Activated B cell treated with CpG ODN at 0.5 μM for 24 hours (primary cell): ENCODE measurements around the gene IGFALS. TPM values are rescaled to one million over a fixed set of nuclear protein-coding genes. Genes with fewer than 3 reads are reported as not detected.

Source experiments
- ATAC-seq: fragments of 200-7000 bp; cut with Tn5 transposase; one replicate; pipeline ENCODE4 v1.10.0; 2021; ENCODE audit warnings: low read depth, mild to moderate bottlenecking, moderate library complexity
- CTCF ChIA-PET: fragments of 350-600 bp; sonication (Branson Sonifier 250); formaldehyde crosslinking; loops from one replicate; lab custom pipeline; 2021; ENCODE audit warnings: antibody characterized with exemption; lab: Charles Lee
- POLR2A ChIA-PET: fragments of 350-600 bp; sonication (Branson Sonifier 250); formaldehyde crosslinking; loops from one replicate; lab custom pipeline; 2021; ENCODE audit warnings: antibody characterized with exemption; lab: Charles Lee
- DNase-seq: peaks from one replicate; pipeline ENCODE4 v3.0.0; 2022
- H3K27ac Mint-ChIP-seq: one replicate; pipeline ENCODE4 v1.8.0; 2020; ENCODE audit warnings: mixed read lengths
- H3K27me3 Mint-ChIP-seq: one replicate; pipeline ENCODE4 v1.8.0; 2021; ENCODE audit warnings: mixed read lengths
- H3K36me3 Mint-ChIP-seq: one replicate; pipeline ENCODE4 v1.8.0; 2021; ENCODE audit warnings: low read depth, mixed read lengths
- H3K4me1 Mint-ChIP-seq: one replicate; pipeline ENCODE4 v1.8.0; 2021; ENCODE audit warnings: mixed read lengths
- H3K4me3 Mint-ChIP-seq: one replicate; pipeline ENCODE4 v1.8.0; 2020; ENCODE audit warnings: mild to moderate bottlenecking, mixed read lengths
- H3K9me3 Mint-ChIP-seq: one replicate; pipeline ENCODE4 v1.8.0; 2020; ENCODE audit warnings: mixed read lengths
- CTCF ChIP-seq: fragments of 200-600 bp; IDR thresholded peaks from one replicate; pipeline ENCODE4 v1.8.0; 2022; ENCODE audit warnings: antibody characterized with exemption, mild to moderate bottlenecking
- intact Hi-C: fragments of 100-400 bp; cut with micrococcal nuclease; formaldehyde crosslinking; loops from one replicate; pipeline ENCODE4 v1.15.1; 2024
- total RNA-seq: library from RNA; stranded (reverse); gene quantifications from 2 replicates; pipeline ENCODE4 v1.2.3, GENCODE V29; 2022

IGFALS gene
- total RNA-seq, 1 donor from 2014 or later, result not detected

GRCh38 chr16:1745181-1745899 is 48.2 kb downstream of the IGFALS start:
- TF ChIP-seq CTCF, result no peak
- H3K36me3 Mint-ChIP-seq, result peaks cover 62% of the 10 kb centered on the region
- H3K9me3 Mint-ChIP-seq, result no peaks in the 10 kb centered on the region
- H3K4me1 Mint-ChIP-seq, result no peaks in the 10 kb centered on the region
- CTCF ChIA-PET, result no interaction called here
- no peak overlapping the region for H3K27ac Mint-ChIP-seq
- no peak for DNase-seq
- no peak for ATAC-seq
- H3K4me3 Mint-ChIP-seq, result no peak overlapping the region
- no peaks in the 10 kb centered on the region for H3K27me3 Mint-ChIP-seq
- intact Hi-C loops, result no loop called here
- POLR2A ChIA-PET, result no interaction called here

GRCh38 chr16:1744338-1744840 is 49.1 kb downstream of the IGFALS start:
- CTCF ChIA-PET, result no interaction called here
- POLR2A ChIA-PET, result no interaction called here
- Mint-ChIP-seq H3K9me3 (no peaks in the 10 kb centered on the region), H3K4me1 (no peaks in the 10 kb centered on the region), H3K27ac (no peak overlapping the region), H3K4me3 (no peak overlapping the region), H3K27me3 (no peaks in the 10 kb centered on the region), H3K36me3 (peaks cover 57% of the 10 kb centered on the region)
- ATAC-seq, result no peak
- intact Hi-C loops, result no loop called here
- no peak for TF ChIP-seq CTCF
- no peak for DNase-seq

GRCh38 chr16:1743376-1744337 is 49.8 kb downstream of the IGFALS start:
- Mint-ChIP-seq H3K4me3 (no peak overlapping the region), H3K9me3 (no peaks in the 10 kb centered on the region), H3K27ac (no peak overlapping the region), H3K4me1 (no peaks in the 10 kb centered on the region), H3K36me3 (peaks cover 49% of the 10 kb centered on the region), H3K27me3 (no peaks in the 10 kb centered on the region)
- TF ChIP-seq CTCF, result no peak
- DNase-seq (no peak), ATAC-seq (no peak)
- POLR2A ChIA-PET, result no interaction called here
- intact Hi-C loops, result no loop called here
- CTCF ChIA-PET, result no interaction called here

- Mint-ChIP-seq H3K27me3 (no peaks in the 10 kb centered on the region), H3K4me3 (no peak overlapping the region), H3K36me3 (peaks cover 30% of the 10 kb centered on the region), H3K27ac (no peak overlapping the region), H3K4me1 (no peaks in the 10 kb centered on the region), H3K9me3 (no peaks in the 10 kb centered on the region)
- TF ChIP-seq CTCF, result no peak
- ATAC-seq (no peak), DNase-seq (no peak)
- POLR2A ChIA-PET, result interaction anchor here (0.6 kb wide), 2 partner anchors 24 to 420 kb away, joined by 3 to 11 read pairs; no protein-coding TSS in a partner anchor
- intact Hi-C loops, result no loop called here
- CTCF ChIA-PET, result no interaction called here
These were observed 51.8 kb downstream of the IGFALS start for GRCh38 chr16:1741553-1742165.
